CD14-positive monocyte (primary cell): ENCODE results near the gene ARPC4. TPM values are rescaled to one million over a fixed set of nuclear protein-coding genes. Genes with fewer than 3 reads are reported as not detected.

Experiments
- DNase-seq, 3 donors: peaks; one replicate each; pipeline ENCODE4 v3.0.0-alpha.2; 2011 to 2022
- H2AFZ ChIP-seq: 2 replicates; pipeline ENCODE4 v1.6.0; 2012; ENCODE audit warnings: mild to moderate bottlenecking, low read depth, low read length, inconsistent platforms; ENCODE audit not compliant: insufficient read depth, poor library complexity, severe bottlenecking
- H3K27ac ChIP-seq, 2 donors: 1 replicate in 1 of 2; 2 replicates in 1 of 2; pipeline ENCODE4 v1.5.1; 2012 to 2013; ENCODE audit warnings: low read length in 2 of 2, control low read depth in 1 of 2, inconsistent platforms in 1 of 2, low read depth in 1 of 2, mild to moderate bottlenecking in 1 of 2
- H3K27me3 ChIP-seq, 2 donors: one replicate each; pipeline versions ENCODE4 v1.6.0 to v1.6.1; 2011 to 2013; ENCODE audit warnings: low read length in 2 of 2; ENCODE audit not compliant: control insufficient read depth in 2 of 2, insufficient read depth in 2 of 2
- H3K36me3 ChIP-seq, 2 donors: replicated peaks in 1 of 2; 1 replicate in 1 of 2; 2 replicates in 1 of 2; pipeline versions ENCODE4 v1.5.1 to v1.6.1; 2012 to 2013; ENCODE audit warnings: low read length in 2 of 2, control low read depth in 1 of 2, inconsistent platforms in 1 of 2, mild to moderate bottlenecking in 1 of 2; ENCODE audit not compliant: insufficient read depth in 2 of 2, control insufficient read depth in 1 of 2
- H3K4me1 ChIP-seq, 2 donors: 1 replicate in 1 of 2; 2 replicates in 1 of 2; pipeline versions ENCODE4 v1.5.1 to v1.6.1; 2012 to 2013; ENCODE audit warnings: low read length in 2 of 2, control low read depth in 1 of 2, inconsistent platforms in 1 of 2, mild to moderate bottlenecking in 1 of 2, moderate library complexity in 1 of 2; ENCODE audit not compliant: insufficient read depth in 2 of 2, control insufficient read depth in 1 of 2
- H3K4me2 ChIP-seq: replicated peaks from 2 replicates; pipeline ENCODE3; 2012; ENCODE audit warnings: low read length, moderate library complexity, mild to moderate bottlenecking; ENCODE audit not compliant: poor library complexity, severe bottlenecking; ENCODE audit errors: extremely low read depth
- H3K4me3 ChIP-seq, 3 experiments: fragments of 200-600 bp in 1 of 3; sonication (generic) in 1 of 3; replicated peaks in 1 of 3; 1 replicate in 2 of 3; 2 replicates in 1 of 3; pipeline ENCODE4 v1.5.1; 2011 to 2013; ENCODE audit warnings: low read length in 3 of 3, mild to moderate bottlenecking in 3 of 3, control low read depth in 2 of 3, low read depth in 2 of 3, inconsistent platforms in 1 of 3, moderate library complexity in 1 of 3
- H3K79me2 ChIP-seq: 2 replicates; pipeline ENCODE4 v1.6.0; 2012; ENCODE audit warnings: mild to moderate bottlenecking, control low read depth, inconsistent platforms, low read length, moderate library complexity; ENCODE audit not compliant: insufficient read depth
- H3K9ac ChIP-seq: 2 replicates; pipeline ENCODE4 v1.6.0; 2017; ENCODE audit warnings: low read length, mild to moderate bottlenecking; ENCODE audit not compliant: insufficient read depth, poor library complexity, severe bottlenecking
- H3K9me3 ChIP-seq, 2 donors: replicated peaks in 1 of 2; 1 replicate in 1 of 2; 2 replicates in 1 of 2; pipeline versions ENCODE4 v1.5.1 to v1.6.1; 2012 to 2013; ENCODE audit warnings: low read length in 2 of 2, control low read depth in 1 of 2; ENCODE audit not compliant: control insufficient read depth in 1 of 2, insufficient read depth in 1 of 2
- H4K20me1 ChIP-seq: 2 replicates; pipeline ENCODE4 v1.6.0; 2012; ENCODE audit warnings: mild to moderate bottlenecking, low read length, control low read depth, moderate library complexity; ENCODE audit not compliant: insufficient read depth
- H3K27ac Mint-ChIP-seq, 7 donors: one replicate each; pipeline ENCODE4 v1.8.0; 2020; ENCODE audit warnings: mild to moderate bottlenecking in 7 of 7, mixed read lengths in 7 of 7, moderate library complexity in 6 of 7, inconsistent platforms in 2 of 7
- H3K27me3 Mint-ChIP-seq, 3 donors: one replicate each; pipeline ENCODE4 v1.8.0; 2021 to 2022; ENCODE audit warnings: low read depth in 3 of 3, mild to moderate bottlenecking in 3 of 3, mixed read lengths in 3 of 3, moderate library complexity in 3 of 3, inconsistent platforms in 1 of 3
- H3K36me3 Mint-ChIP-seq, 2 donors: one replicate each; pipeline ENCODE4 v1.8.0; 2020; ENCODE audit warnings: mixed read lengths in 2 of 2, inconsistent platforms in 1 of 2, mild to moderate bottlenecking in 1 of 2
- H3K4me1 Mint-ChIP-seq: one replicate; pipeline ENCODE4 v1.8.0; 2020; ENCODE audit warnings: mild to moderate bottlenecking, mixed read lengths
- H3K4me3 Mint-ChIP-seq, 2 donors: one replicate each; pipeline ENCODE4 v1.8.0; 2020; ENCODE audit warnings: mild to moderate bottlenecking in 2 of 2, mixed read lengths in 2 of 2, moderate library complexity in 1 of 2
- H3K9me3 Mint-ChIP-seq, 7 donors: one replicate each; pipeline ENCODE4 v1.8.0; 2020 to 2022; ENCODE audit warnings: mixed read lengths in 7 of 7, mild to moderate bottlenecking in 6 of 7, moderate library complexity in 6 of 7, inconsistent platforms in 2 of 7
- WGBS: methylation state at CpG from one replicate; pipeline ENCODE4 v1.1.5; 2013; ENCODE audit warnings: missing lambda C conversion rate; ENCODE audit not compliant: insufficient coverage; 5-methylcytosine and 5-hydroxymethylcytosine counted together
- intact Hi-C, 2 donors: fragments of 100-400 bp; cut with micrococcal nuclease; formaldehyde crosslinking; loops; one replicate each; pipeline versions ENCODE4 v1.15.0 to v1.15.1; 2023
- polyA plus RNA-seq, 3 donors: library from polyadenylated mRNA; depleted of rRNA in 1 of 3; unstranded in 2 of 3; stranded (reverse) in 1 of 3; fragments of 300-500 nt in 2 of 3; fragments of >200 nt in 1 of 3; fragmentation: Illumina TruSeq in 2 of 3; gene quantifications; 1 replicate in 2 of 3; 2 replicates in 1 of 3; pipeline ENCODE4 v1.2.3, GENCODE V29; 2012 to 2021
- TF ChIP-seq, protein P1 (sequence below): fragments of 200-600 bp; IDR thresholded peaks from one replicate; pipeline ENCODE4 v1.8.0; 2022; ENCODE audit warnings: antibody characterized with exemption, mild to moderate bottlenecking

Gene ARPC4
- polyA plus RNA-seq, 3 donors = 211 to 390 (median 389) TPM

GRCh38 chr3:9749645-9750555 is 43.0 kb upstream of the ARPC4 start, which contains the start of gene OGG1:
TSS of gene OGG1 (plus strand) at chr3:9749952. CDS start at chr3:9750287, 335 bp downstream.
- peak; percentile 96 to 97 (median 97) for DNase-seq
- Histone ChIP-seq H4K20me1 (peaks cover 18% of the 10 kb centered on the region), H3K4me1 (peaks cover 29 to 35% of the 10 kb centered on the region in 2 donors), H3K4me3 (peak within 1 kb of the TSS; percentile 57 to 92 (median 80)), H2AFZ (peak within 1 kb of the TSS; percentile 85), H3K27me3 (no peaks in the 10 kb centered on the region), H3K36me3 (peaks cover 52 to 69% of the 10 kb centered on the region in 2 donors), H3K4me2 (peak within 1 kb of the TSS; percentile 93), H3K9me3 (no peaks in the 10 kb centered on the region), H3K9ac (peak within 1 kb of the TSS; percentile 58), H3K79me2 (peaks cover 23% of the 10 kb centered on the region), H3K27ac (peak within 1 kb of the TSS; percentile 84 to 89)
- Mint-ChIP-seq H3K4me3 (peak within 1 kb of the TSS; percentile 90 to 98), H3K27me3 (peaks cover 0 to 2% (median 0%) of the 10 kb centered on the region in 3 donors), H3K9me3 (no peaks in the 10 kb centered on the region), H3K27ac (peak within 1 kb of the TSS; percentile 95 to 99 (median 96)), H3K36me3 (peaks cover 58 to 77% of the 10 kb centered on the region in 2 donors), H3K4me1 (peaks cover 37% of the 10 kb centered on the region)
- intact Hi-C loops = loop anchor here (1.0 to 2.0 kb wide), 3 partner anchors 19 to 43 kb away; partner anchors contain the start of genes ARPC4 (in 2 of the 2), TADA3 (in 2 of the 2) and BRPF1 (in 1 of the 2)
- under 1% methylated on average over 53 of the region's 60 CpGs for WGBS
- TF ChIP-seq, protein P1, sequence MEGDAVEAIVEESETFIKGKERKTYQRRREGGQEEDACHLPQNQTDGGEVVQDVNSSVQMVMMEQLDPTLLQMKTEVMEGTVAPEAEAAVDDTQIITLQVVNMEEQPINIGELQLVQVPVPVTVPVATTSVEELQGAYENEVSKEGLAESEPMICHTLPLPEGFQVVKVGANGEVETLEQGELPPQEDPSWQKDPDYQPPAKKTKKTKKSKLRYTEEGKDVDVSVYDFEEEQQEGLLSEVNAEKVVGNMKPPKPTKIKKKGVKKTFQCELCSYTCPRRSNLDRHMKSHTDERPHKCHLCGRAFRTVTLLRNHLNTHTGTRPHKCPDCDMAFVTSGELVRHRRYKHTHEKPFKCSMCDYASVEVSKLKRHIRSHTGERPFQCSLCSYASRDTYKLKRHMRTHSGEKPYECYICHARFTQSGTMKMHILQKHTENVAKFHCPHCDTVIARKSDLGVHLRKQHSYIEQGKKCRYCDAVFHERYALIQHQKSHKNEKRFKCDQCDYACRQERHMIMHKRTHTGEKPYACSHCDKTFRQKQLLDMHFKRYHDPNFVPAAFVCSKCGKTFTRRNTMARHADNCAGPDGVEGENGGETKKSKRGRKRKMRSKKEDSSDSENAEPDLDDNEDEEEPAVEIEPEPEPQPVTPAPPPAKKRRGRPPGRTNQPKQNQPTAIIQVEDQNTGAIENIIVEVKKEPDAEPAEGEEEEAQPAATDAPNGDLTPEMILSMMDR = no peak
